Ishikawa (cell line): Measurements from ENCODE around the gene DNAJC24.

Source experiments
- CEBPB ChIP-seq: IDR thresholded peaks from 2 replicates; pipeline ENCODE4 v1.6.1; 2012
- CREB1 ChIP-seq: IDR thresholded peaks from 2 replicates; pipeline ENCODE4 v1.6.1; 2012; ENCODE audit warnings: low read depth
- EGR1 ChIP-seq: IDR thresholded peaks from 2 replicates; pipeline ENCODE4 v1.6.1; 2012
- EP300 ChIP-seq: IDR thresholded peaks from 2 replicates; pipeline ENCODE4 v1.6.1; 2012; ENCODE audit warnings: borderline replicate concordance
- FOXM1 ChIP-seq: IDR thresholded peaks from 2 replicates; pipeline ENCODE4 v1.6.1; 2012; ENCODE audit warnings: low read depth, borderline replicate concordance
- NFIC ChIP-seq: IDR thresholded peaks from 2 replicates; pipeline ENCODE4 v1.6.1; 2012
- RAD21 ChIP-seq: IDR thresholded peaks from 2 replicates; pipeline ENCODE4 v1.6.1; 2012; ENCODE audit warnings: low read depth
- TAF1 ChIP-seq: IDR thresholded peaks from 2 replicates; pipeline ENCODE4 v1.6.1; 2012; ENCODE audit warnings: low read depth, mild to moderate bottlenecking
- TCF12 ChIP-seq: IDR thresholded peaks from 2 replicates; pipeline ENCODE4 v1.6.1; 2012; ENCODE audit warnings: low read depth
- TEAD4 ChIP-seq: IDR thresholded peaks from 2 replicates; pipeline ENCODE4 v1.6.1; 2012
- YY1 ChIP-seq: IDR thresholded peaks from 2 replicates; pipeline ENCODE4 v1.6.1; 2012; ENCODE audit warnings: low read depth
- ZBTB7A ChIP-seq: IDR thresholded peaks from 2 replicates; pipeline ENCODE4 v1.6.1; 2012; ENCODE audit warnings: low read depth
- TF ChIP-seq, protein P1 (sequence below): IDR thresholded peaks from 2 replicates; pipeline ENCODE4 v1.6.1; 2012
- TF ChIP-seq, protein P2 (sequence below): IDR thresholded peaks from 2 replicates; pipeline ENCODE4 v1.6.1; 2012
- TF ChIP-seq, protein P3 (sequence below): IDR thresholded peaks from 2 replicates; pipeline ENCODE4 v1.6.1; 2012; ENCODE audit warnings: low read depth, mild to moderate bottlenecking

The DNAJC24 gene, protein sequence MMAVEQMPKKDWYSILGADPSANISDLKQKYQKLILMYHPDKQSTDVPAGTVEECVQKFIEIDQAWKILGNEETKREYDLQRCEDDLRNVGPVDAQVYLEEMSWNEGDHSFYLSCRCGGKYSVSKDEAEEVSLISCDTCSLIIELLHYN

DNA sequence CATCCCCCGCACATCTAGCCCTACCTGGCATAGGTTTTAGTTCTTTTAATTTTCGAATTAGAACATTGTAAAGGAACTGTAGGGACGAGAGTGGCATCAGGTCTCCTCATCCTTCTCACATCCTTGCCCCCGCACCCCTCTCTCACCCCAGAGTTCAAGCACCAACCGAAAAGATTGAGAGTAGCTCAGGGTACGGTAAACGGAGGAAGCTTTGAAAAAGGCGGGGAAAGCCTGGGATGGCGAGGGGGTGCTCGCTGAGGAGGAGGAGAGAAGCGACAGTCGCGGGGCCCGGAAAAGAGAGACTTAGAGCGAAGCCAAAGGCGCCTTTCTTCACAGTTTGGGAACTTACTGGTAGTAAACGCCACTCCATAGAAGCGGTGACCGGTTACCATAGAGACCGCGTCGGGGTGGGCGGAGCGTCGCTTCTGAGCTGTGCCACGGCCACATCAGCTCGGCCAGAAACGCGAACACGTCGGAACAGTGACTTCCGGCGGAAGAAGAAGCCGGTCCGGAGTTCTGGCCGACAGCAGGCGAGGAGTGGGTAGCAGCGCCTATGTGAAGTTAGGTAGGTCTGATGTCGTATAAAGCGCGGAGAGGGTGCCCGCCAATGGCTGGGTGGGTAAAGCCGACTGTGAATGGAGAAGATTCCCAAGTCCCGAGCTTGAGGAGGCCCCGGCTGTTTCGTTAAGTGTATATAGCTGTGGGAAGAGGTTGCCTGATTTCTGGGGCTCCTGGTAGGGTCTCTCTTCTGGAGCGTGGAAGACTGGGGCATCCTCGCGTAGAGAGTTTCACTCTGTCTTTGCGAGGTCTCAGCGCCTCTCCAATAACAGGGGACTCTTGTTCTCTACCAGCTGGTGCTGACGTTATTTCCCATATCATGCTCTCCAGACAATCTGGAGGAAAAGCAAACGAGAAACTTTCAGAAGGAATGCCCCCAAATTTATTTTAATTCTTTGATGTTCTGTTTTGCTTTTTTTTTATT lies at the start of gene DNAJC24, which contains the start of gene DCDC1:
Gene DNAJC24 (plus strand): TSS at position 513 of the 982 bp plus-strand sequence. CDS start 889 bp downstream, outside the sequence.
Gene DCDC1 (minus strand): TSS at position 392 of the 982 bp plus-strand sequence. CDS start 41,459 bp downstream, outside the sequence.
- TF ChIP-seq TCF12, result peak; percentile 48; the same call in 1 of the 2 replicates
- peak; percentile 87 for TF ChIP-seq TAF1
- TF ChIP-seq, protein P1, sequence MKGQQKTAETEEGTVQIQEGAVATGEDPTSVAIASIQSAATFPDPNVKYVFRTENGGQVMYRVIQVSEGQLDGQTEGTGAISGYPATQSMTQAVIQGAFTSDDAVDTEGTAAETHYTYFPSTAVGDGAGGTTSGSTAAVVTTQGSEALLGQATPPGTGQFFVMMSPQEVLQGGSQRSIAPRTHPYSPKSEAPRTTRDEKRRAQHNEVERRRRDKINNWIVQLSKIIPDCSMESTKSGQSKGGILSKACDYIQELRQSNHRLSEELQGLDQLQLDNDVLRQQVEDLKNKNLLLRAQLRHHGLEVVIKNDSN, result peak; percentile 64
- TF ChIP-seq, protein P2, sequence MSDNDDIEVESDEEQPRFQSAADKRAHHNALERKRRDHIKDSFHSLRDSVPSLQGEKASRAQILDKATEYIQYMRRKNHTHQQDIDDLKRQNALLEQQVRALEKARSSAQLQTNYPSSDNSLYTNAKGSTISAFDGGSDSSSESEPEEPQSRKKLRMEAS, result peak; percentile 65; the same call in 1 of the 2 replicates
- TF ChIP-seq EGR1, result no peak

DNA sequence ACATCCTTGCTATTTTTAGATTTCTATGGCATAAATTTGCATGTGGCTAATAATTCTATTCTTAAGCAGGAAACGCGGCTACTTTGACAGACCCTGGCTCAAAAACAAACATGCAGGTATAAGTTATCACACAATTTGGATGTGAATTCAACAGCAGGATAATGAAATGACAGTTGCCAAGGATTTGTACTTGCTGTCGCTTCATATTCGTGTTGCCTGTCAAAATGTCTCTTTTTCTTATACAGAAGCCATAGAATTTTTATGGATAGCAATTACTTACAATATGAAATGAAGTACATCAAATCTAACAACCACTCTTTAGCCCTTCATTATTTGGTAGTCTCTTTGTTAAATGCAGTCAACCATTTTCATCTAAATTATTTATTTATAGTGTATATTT lies 46.5 kb upstream of the DNAJC24 start:
- TF ChIP-seq ZBTB7A (no peak), FOXM1 (no peak), YY1 (no peak)
- TF ChIP-seq, protein P1, result no peak

DNA sequence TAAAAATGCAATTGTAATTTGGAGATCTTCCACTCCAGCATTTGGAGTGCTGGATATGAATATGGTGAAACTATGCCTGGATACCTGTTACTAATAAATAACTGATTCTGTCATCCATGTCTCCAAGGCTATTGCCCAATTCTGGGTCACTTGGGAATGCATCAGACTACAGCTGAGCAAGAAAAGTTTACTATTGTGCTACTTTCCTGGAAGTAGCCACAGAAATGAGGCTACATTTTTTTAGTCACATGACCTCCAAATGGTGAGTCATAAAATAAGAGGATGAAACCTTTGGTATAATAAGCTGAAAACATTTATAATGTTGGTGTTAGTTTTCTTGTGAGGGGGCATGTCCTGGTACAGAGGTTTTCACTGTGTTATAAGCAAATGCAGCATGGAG lies 44.5 kb upstream of the DNAJC24 start:
- TF ChIP-seq, protein P1, result 0 out of 2 replicates have a peak, but pooled peaks have one; percentile 21
- TF ChIP-seq CEBPB, result peak; percentile 47; the same call in 1 of the 2 replicates
- no peak for TF ChIP-seq YY1

DNA sequence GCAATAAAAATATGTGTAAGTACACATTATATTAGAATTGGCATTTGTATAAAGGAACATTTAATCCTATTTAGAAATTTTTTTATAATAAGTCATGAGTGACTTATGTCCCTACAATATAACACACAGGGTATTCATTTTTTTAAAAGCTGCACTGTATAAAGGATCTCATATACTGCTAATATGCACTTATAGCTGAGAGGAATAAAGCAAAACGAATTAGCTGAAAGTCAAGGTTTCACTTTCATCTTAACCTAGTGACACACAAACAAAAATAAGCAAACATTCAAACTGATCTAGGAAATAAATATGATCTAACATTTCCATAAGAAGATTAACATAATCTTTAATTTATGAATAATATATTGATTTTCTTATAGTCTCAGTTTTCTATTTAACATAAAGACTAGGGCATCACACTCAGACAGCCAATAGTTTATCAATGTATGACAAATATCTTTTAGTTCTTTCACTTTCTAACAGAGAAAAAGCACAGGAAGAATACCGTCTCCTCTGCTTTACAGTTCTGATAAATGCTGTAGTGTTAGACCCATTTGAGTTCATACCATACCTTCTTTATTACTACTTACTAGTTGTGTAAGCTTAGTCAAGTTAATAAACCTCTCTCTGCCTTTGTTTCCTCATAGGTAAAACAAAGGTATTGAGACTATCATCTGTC lies 43.1 kb upstream of the DNAJC24 start:
- TF ChIP-seq EGR1 (no peak), NFIC (no peak), TCF12 (no peak), CEBPB (no peak), ZBTB7A (no peak), CREB1 (no peak), TAF1 (no peak), YY1 (no peak), RAD21 (no peak), FOXM1 (no peak), EP300 (no peak), TEAD4 (no peak)
- TF ChIP-seq, protein P1, result no peak
- TF ChIP-seq, protein P3, sequence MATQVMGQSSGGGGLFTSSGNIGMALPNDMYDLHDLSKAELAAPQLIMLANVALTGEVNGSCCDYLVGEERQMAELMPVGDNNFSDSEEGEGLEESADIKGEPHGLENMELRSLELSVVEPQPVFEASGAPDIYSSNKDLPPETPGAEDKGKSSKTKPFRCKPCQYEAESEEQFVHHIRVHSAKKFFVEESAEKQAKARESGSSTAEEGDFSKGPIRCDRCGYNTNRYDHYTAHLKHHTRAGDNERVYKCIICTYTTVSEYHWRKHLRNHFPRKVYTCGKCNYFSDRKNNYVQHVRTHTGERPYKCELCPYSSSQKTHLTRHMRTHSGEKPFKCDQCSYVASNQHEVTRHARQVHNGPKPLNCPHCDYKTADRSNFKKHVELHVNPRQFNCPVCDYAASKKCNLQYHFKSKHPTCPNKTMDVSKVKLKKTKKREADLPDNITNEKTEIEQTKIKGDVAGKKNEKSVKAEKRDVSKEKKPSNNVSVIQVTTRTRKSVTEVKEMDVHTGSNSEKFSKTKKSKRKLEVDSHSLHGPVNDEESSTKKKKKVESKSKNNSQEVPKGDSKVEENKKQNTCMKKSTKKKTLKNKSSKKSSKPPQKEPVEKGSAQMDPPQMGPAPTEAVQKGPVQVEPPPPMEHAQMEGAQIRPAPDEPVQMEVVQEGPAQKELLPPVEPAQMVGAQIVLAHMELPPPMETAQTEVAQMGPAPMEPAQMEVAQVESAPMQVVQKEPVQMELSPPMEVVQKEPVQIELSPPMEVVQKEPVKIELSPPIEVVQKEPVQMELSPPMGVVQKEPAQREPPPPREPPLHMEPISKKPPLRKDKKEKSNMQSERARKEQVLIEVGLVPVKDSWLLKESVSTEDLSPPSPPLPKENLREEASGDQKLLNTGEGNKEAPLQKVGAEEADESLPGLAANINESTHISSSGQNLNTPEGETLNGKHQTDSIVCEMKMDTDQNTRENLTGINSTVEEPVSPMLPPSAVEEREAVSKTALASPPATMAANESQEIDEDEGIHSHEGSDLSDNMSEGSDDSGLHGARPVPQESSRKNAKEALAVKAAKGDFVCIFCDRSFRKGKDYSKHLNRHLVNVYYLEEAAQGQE, result no peak
- TF ChIP-seq, protein P2, result no peak

DNA sequence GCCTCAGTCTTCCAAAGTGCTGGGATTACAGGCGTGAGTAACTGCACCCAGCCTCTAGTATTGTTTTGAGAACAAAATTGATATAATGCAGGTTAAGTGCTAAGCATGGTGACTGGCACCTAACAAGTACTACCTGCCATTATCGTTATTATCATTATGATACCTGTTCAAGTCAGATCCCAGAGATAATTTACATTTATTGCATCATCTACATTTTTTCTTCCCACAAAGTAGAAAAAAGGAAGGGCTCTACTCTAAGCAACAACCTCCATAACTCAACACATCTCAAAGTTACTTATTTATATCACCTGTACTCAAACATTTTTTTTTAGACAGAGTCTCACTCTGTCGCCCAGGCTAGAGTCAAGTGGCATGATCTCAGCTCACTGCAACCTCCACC lies 42.2 kb upstream of the DNAJC24 start:
- no peak for TF ChIP-seq EGR1
- no peak for TF ChIP-seq TAF1
- TF ChIP-seq, protein P3, result no peak
- no peak for TF ChIP-seq TEAD4
- TF ChIP-seq CEBPB, result no peak
- TF ChIP-seq, protein P1, result no peak
- TF ChIP-seq RAD21, result no peak
- no peak for TF ChIP-seq TCF12
- no peak for TF ChIP-seq NFIC
- TF ChIP-seq YY1, result no peak
- TF ChIP-seq EP300, result no peak
- TF ChIP-seq CREB1, result no peak
